Heart left ventricle (tissue), 16 donors: Measurements from ENCODE around the gene NSD2. TPM values are rescaled to one million over a fixed set of nuclear protein-coding genes. Genes with fewer than 3 reads are reported as not detected.
A peak's percentile ranks its signal among the peaks of the same experiment; 100 is the strongest.
"Not testable (repeated sequence)": the region's sequence is repeated elsewhere in the genome, so short reads cannot be mapped to it uniquely, and the experiment has no call there.

ENCODE experiments used
- ATAC-seq, 4 donors: fragments of 200-7000 bp; cut with Tn5 transposase; one replicate each; pipeline ENCODE4 v1.9.1; 2020 to 2022; ENCODE audit warnings: moderate library complexity in 4 of 4, mild to moderate bottlenecking in 3 of 4, moderate number of reproducible peaks in 1 of 4
- DNase-seq, 5 donors: peaks; one replicate each; pipeline ENCODE4 v3.0.0-alpha.2; 2020
- H3K27ac ChIP-seq, 12 donors: fragments of 200-600 bp; sonication (generic) in 4 of 12; one replicate each; pipeline versions ENCODE4 v1.5.0 to v1.8.0; 2016 to 2022; ENCODE audit warnings: mild to moderate bottlenecking in 2 of 12
- H3K27me3 ChIP-seq, 9 donors: fragments of 200-600 bp; sonication (generic) in 2 of 9; one replicate each; pipeline versions ENCODE4 v1.5.1 to v1.8.0; 2016 to 2022; ENCODE audit warnings: mild to moderate bottlenecking in 3 of 9
- H3K36me3 ChIP-seq, 9 donors: fragments of 200-600 bp; sonication (generic) in 2 of 9; one replicate each; pipeline versions ENCODE4 v1.5.0 to v1.8.0; 2018 to 2022; ENCODE audit warnings: mild to moderate bottlenecking in 2 of 9
- H3K4me1 ChIP-seq, 12 donors: fragments of 200-600 bp; sonication (generic) in 4 of 12; one replicate each; pipeline versions ENCODE4 v1.5.0 to v1.8.0; 2016 to 2022; ENCODE audit warnings: mild to moderate bottlenecking in 3 of 12
- H3K4me3 ChIP-seq, 12 donors: fragments of 200-600 bp; sonication (generic) in 4 of 12; one replicate each; pipeline versions ENCODE4 v1.5.0 to v1.8.0; 2017 to 2022; ENCODE audit warnings: mild to moderate bottlenecking in 9 of 12, moderate library complexity in 4 of 12
- H3K9me3 ChIP-seq, 12 donors: fragments of 200-600 bp; sonication (generic) in 4 of 12; one replicate each; pipeline versions ENCODE4 v1.5.0 to v1.8.0; 2016 to 2022; ENCODE audit warnings: mild to moderate bottlenecking in 1 of 12
- CTCF ChIP-seq, 12 donors: fragments of 200-600 bp; sonication (generic) in 4 of 12; IDR thresholded peaks; one replicate each; pipeline versions ENCODE4 v1.5.0 to v1.8.0; 2018 to 2022; ENCODE audit warnings: antibody characterized with exemption in 12 of 12, mild to moderate bottlenecking in 5 of 12
- POLR2A ChIP-seq, 2 donors: fragments of 450-650 bp; IDR thresholded peaks; one replicate each; pipeline ENCODE4 v1.6.1; 2017; ENCODE audit warnings: antibody characterized with exemption in 2 of 2, mild to moderate bottlenecking in 2 of 2, moderate library complexity in 2 of 2
- WGBS, 4 donors: extraction: QIAGEN DNeasy Blood & Tissue Kit in 2 of 4; methylation state at CpG; one replicate each; pipeline versions ENCODE4 v1.1.5 to v1.1.7; 2013 to 2018; 5-methylcytosine and 5-hydroxymethylcytosine counted together
- intact Hi-C, 10 donors: fragments of 100-400 bp; cut with DNase I; formaldehyde crosslinking; loops; one replicate each; pipeline versions ENCODE4 v1.11.1 to v1.14.2; 2022
- polyA plus RNA-seq, 2 donors: library from polyadenylated mRNA; stranded (reverse); fragments of 200-250 nt; gene quantifications; one replicate each; pipeline ENCODE4 v1.2.3, GENCODE V29; 2013
- total RNA-seq, 9 donors: library from RNA; depleted of rRNA in 2 of 9; stranded (reverse); fragments of >200 nt in 2 of 9; fragmentation: NEBNext Ultra II Directional in 3 of 9; extraction: Animal tissue kit (Norgen Biotek cat#: 25700) in 3 of 9; gene quantifications; one replicate each; pipeline versions ENCODE4 v1.1.0 to v1.2.4, GENCODE V29; 2016 to 2023
- donor health status: ischemic (EF 13 %, LVEDD 7.1; RV severe dilation, severe dysfunction).
- donor health status: healthy with polysubstance abuse.
- donor health status: DM: no; HTN: yes; CAD: no.
- donor health status: DM: no; HTN: no; CAD: no.
- donor health status: ischemic (EF 25% LVEDD 6.9; RV normal size, moderate dysfunction).
- donor health status: ischemic (EF 25% LVEDD 5.7; RV mildly dilated, moderate dysfunction).
- donor health status: healthy.
- donor health status: DM: yes; HTN: yes; CAD: no.
- donor health status: ischemic (EF 35%, LVEDD 5.7; RV mildly dilated, moderate dysfunction).
- donor health status: nonischemic (EF 11% LVEDD 7.7; RV severe dilation, severe dysfunction).
- donor health status: DM: yes; HTN: yes; CAD: no.
- donor health status: PGD.
- donor health status: ischemic (EF 29% LVEDD 5.4; RV normal size, mild dysfunction).
- donor health status: nonischemic (EF 23%, LVEDD 6.1; RV moderate dilation, normal function).

Gene NSD2
- total and polyA plus RNA-seq, 11 donors = 11.4 to 63.3 (median 39.0) TPM

GRCh38 chr4:1993169-1993516, 122.0 kb downstream of the NSD2 start:
- Histone ChIP-seq H3K27ac (no peak overlapping the region), H3K9me3 (peaks cover 0 to 28% (median 11%) of the 10 kb centered on the region in 12 donors), H3K27me3 (no peaks in the 10 kb centered on the region), H3K4me1 (no peaks in the 10 kb centered on the region), H3K4me3 (peak overlapping the region in 1 of 12 donors; percentile 24), H3K36me3 (peaks cover 3 to 44% (median 34%) of the 10 kb centered on the region in 9 donors)
- intact Hi-C loops = no loop called here
- WGBS, 4 donors = 73 to 91% (median 87%) methylated on average over 19 of the region's 19 CpGs
- ATAC-seq (no peak), DNase-seq (no peak)
- TF ChIP-seq POLR2A (IDR thresholded peaks at IDR 0.05) (no peak), CTCF (IDR thresholded peaks at IDR 0.05) (no peak)

- H3K4me3 ChIP-seq, DNase-seq, H3K4me1 ChIP-seq, ATAC-seq, H3K27ac ChIP-seq, intact Hi-C loops, H3K27me3 ChIP-seq: not testable (repeated sequence)
- Histone ChIP-seq H3K9me3 (peaks cover 0 to 31% (median 11%) of the 10 kb centered on the region in 12 donors), H3K36me3 (peaks cover 3 to 36% (median 26%) of the 10 kb centered on the region in 9 donors)
- 95 to 98% (median 96%) methylated on average over 20 of the region's 20 CpGs for WGBS, 4 donors
Observed at GRCh38 chr4:1993718-1994516, 122.7 kb downstream of the NSD2 start.

GRCh38 chr4:1994938-1995337, 123.7 kb downstream of the NSD2 start:
- no peak overlapping the region for H3K27ac ChIP-seq
- no peak overlapping the region for H3K4me3 ChIP-seq
- WGBS, 4 donors = 87 to 100% (median 93%) methylated on average over 1 of the region's 1 CpG
- no peak for DNase-seq
- H3K9me3 ChIP-seq = peaks cover 0 to 41% (median 14%) of the 10 kb centered on the region in 12 donors
- no peak for ATAC-seq
- intact Hi-C loops = no loop called here
- TF ChIP-seq POLR2A (IDR thresholded peaks at IDR 0.05) (no peak), CTCF (IDR thresholded peaks at IDR 0.05) (no peak)
- H3K27me3 ChIP-seq = no peaks in the 10 kb centered on the region
- no peaks in the 10 kb centered on the region for H3K4me1 ChIP-seq
- peaks cover 0 to 26% (median 16%) of the 10 kb centered on the region in 9 donors for H3K36me3 ChIP-seq

- Histone ChIP-seq H3K4me3 (no peak overlapping the region), H3K9me3 (peaks cover 0 to 47% (median 17%) of the 10 kb centered on the region in 12 donors), H3K4me1 (no peaks in the 10 kb centered on the region), H3K27ac (no peak overlapping the region), H3K36me3 (peaks cover 0 to 10% (median 0%) of the 10 kb centered on the region in 9 donors), H3K27me3 (no peaks in the 10 kb centered on the region)
- ATAC-seq (no peak), DNase-seq (no peak)
- intact Hi-C loops = no loop called here
- TF ChIP-seq POLR2A (IDR thresholded peaks at IDR 0.05) = no peak
- WGBS, 4 donors = 66 to 88% (median 84%) methylated on average over 3 of the region's 3 CpGs
Observed at GRCh38 chr4:1996866-1997611, 125.8 kb downstream of the NSD2 start.

GRCh38 chr4:1997712-1998111, 126.5 kb downstream of the NSD2 start:
- H3K4me3 ChIP-seq = no peak overlapping the region
- DNase-seq (no peak), ATAC-seq (no peak)
- H3K27me3 ChIP-seq = no peaks in the 10 kb centered on the region
- no peaks in the 10 kb centered on the region for H3K4me1 ChIP-seq
- H3K27ac ChIP-seq = no peak overlapping the region
- TF ChIP-seq CTCF (IDR thresholded peaks at IDR 0.05) (no peak), POLR2A (IDR thresholded peaks at IDR 0.05) (no peak)
- intact Hi-C loops = no loop called here
- WGBS, 4 donors = 97 to 100% (median 98%) methylated on average over 4 of the region's 4 CpGs
- H3K9me3 ChIP-seq = peaks cover 0 to 47% (median 17%) of the 10 kb centered on the region in 12 donors
- H3K36me3 ChIP-seq = peaks cover 0 to 14% (median 0%) of the 10 kb centered on the region in 9 donors
